GM18907 (cell line): ENCODE data around the gene ZNF80.

Source experiments
- ATAC-seq: cut with Tn5 transposase; IDR thresholded peaks from one replicate; pipeline ENCODE4 v1.9.1; 2021; ENCODE audit warnings: mild to moderate bottlenecking, moderate library complexity; ENCODE audit not compliant: unreplicated experiment

Gene ZNF80

GRCh38 chr3:114221165-114221880 lies 16.1 kb downstream of the ZNF80 start:
- no peak for ATAC-seq

GRCh38 chr3:114219741-114220140 lies 17.6 kb downstream of the ZNF80 start:
- ATAC-seq, result no peak

- ATAC-seq, result no peak
Measured at GRCh38 chr3:114218578-114219185, 18.7 kb downstream of the ZNF80 start.

GRCh38 chr3:114218006-114218405 lies 19.4 kb downstream of the ZNF80 start:
- ATAC-seq, result no peak

GRCh38 chr3:114217266-114217665 lies 20.1 kb downstream of the ZNF80 start:
- ATAC-seq, result no peak

- ATAC-seq, result no peak
Measured at GRCh38 chr3:114216186-114216970, 21.0 kb downstream of the ZNF80 start.

GRCh38 chr3:114214542-114215341 lies 22.6 kb downstream of the ZNF80 start:
- ATAC-seq, result peak; percentile 28

GRCh38 chr3:114213627-114214541 lies 23.5 kb downstream of the ZNF80 start:
- peak; percentile 86 for ATAC-seq

- peak; percentile 17 for ATAC-seq
Measured at GRCh38 chr3:114213292-114213626, 24.1 kb downstream of the ZNF80 start.

GRCh38 chr3:114212646-114213045 lies 24.7 kb downstream of the ZNF80 start:
- ATAC-seq, result no peak

GRCh38 chr3:114207768-114208167 lies 29.6 kb downstream of the ZNF80 start:
- peak; percentile 95 for ATAC-seq

- no peak for ATAC-seq
Measured at GRCh38 chr3:114206342-114206741, 31.0 kb downstream of the ZNF80 start.

GRCh38 chr3:114205541-114205940 lies 31.8 kb downstream of the ZNF80 start:
- no peak for ATAC-seq

- no peak for ATAC-seq
Measured at GRCh38 chr3:114194750-114195149, 42.6 kb downstream of the ZNF80 start.

GRCh38 chr3:114192136-114192535 lies 45.2 kb downstream of the ZNF80 start:
- ATAC-seq, result no peak

- no peak for ATAC-seq
Measured at GRCh38 chr3:114186501-114186900, 50.9 kb downstream of the ZNF80 start.
